T-cell (primary cell): ENCODE results near the gene EIPR1. TPM values are rescaled to one million over a fixed set of nuclear protein-coding genes. Genes with fewer than 3 reads are reported as not detected.

Experiments used
- ATAC-seq, 4 experiments: fragments of 200-7000 bp in 3 of 4; fragments of 150-1000 bp in 1 of 4; cut with Tn5 transposase; replicated peaks in 1 of 4; 1 replicate in 3 of 4; 2 replicates in 1 of 4; pipeline ENCODE4 v1.10.0; 2021; ENCODE audit warnings: moderate library complexity in 3 of 4, mild to moderate bottlenecking in 2 of 4, moderate number of reproducible peaks in 1 of 4
- CTCF ChIA-PET, 2 donors: fragments of 300-600 bp; sonication (Branson Sonifier 250); formaldehyde crosslinking; loops; one replicate each; lab custom pipeline; 2022; ENCODE audit warnings: antibody characterized with exemption in 2 of 2; lab: Charles Lee
- POLR2A ChIA-PET, 2 donors: fragments of 300-600 bp; sonication (Branson Sonifier 250); formaldehyde crosslinking; loops; one replicate each; lab custom pipeline; 2022; ENCODE audit warnings: antibody characterized with exemption in 2 of 2; lab: Charles Lee
- DNase-seq, 35 experiments: peaks; one replicate each; pipeline versions ENCODE4 v3.0.0 to v3.0.0-alpha.2; 2013 to 2023
- H3K27ac ChIP-seq: one replicate; pipeline ENCODE4 v1.5.1; 2013; ENCODE audit warnings: low read length
- H3K27me3 ChIP-seq, 2 experiments: replicated peaks in 1 of 2; 1 replicate in 1 of 2; 2 replicates in 1 of 2; pipeline versions ENCODE4 v1.6.1 to v1.7.0; 2013; ENCODE audit warnings: low read length in 1 of 2, mixed read lengths in 1 of 2; ENCODE audit not compliant: control insufficient read depth in 2 of 2, insufficient read depth in 2 of 2; ENCODE audit errors: extremely low read depth in 1 of 2
- H3K36me3 ChIP-seq, 2 donors: 1 replicate in 1 of 2; 2 replicates in 1 of 2; pipeline versions ENCODE4 v1.6.1 to v1.7.0; 2013; ENCODE audit warnings: low read length in 1 of 2; ENCODE audit not compliant: control insufficient read depth in 2 of 2, insufficient read depth in 1 of 2; ENCODE audit errors: extremely low read depth in 1 of 2
- H3K4me1 ChIP-seq, 2 experiments: 1 replicate in 1 of 2; 2 replicates in 1 of 2; pipeline versions ENCODE4 v1.6.1 to v1.7.0; 2013; ENCODE audit warnings: low read length in 2 of 2, mixed read lengths in 1 of 2; ENCODE audit not compliant: insufficient read depth in 2 of 2, control insufficient read depth in 1 of 2; ENCODE audit errors: extremely low read depth in 1 of 2
- H3K4me3 ChIP-seq, 2 donors: 1 replicate in 1 of 2; 2 replicates in 1 of 2; pipeline versions ENCODE4 v1.5.1 to v1.7.0; 2013; ENCODE audit warnings: mild to moderate bottlenecking in 2 of 2, low read length in 1 of 2, moderate library complexity in 1 of 2; ENCODE audit not compliant: control insufficient read depth in 1 of 2; ENCODE audit errors: extremely low read depth in 1 of 2
- H3K9me3 ChIP-seq: 2 replicates; pipeline ENCODE4 v1.7.0; 2013
- H3K27ac Mint-ChIP-seq, 2 donors: one replicate each; pipeline ENCODE4 v1.8.0; 2020 to 2021; ENCODE audit warnings: mild to moderate bottlenecking in 2 of 2, mixed read lengths in 2 of 2
- H3K27me3 Mint-ChIP-seq, 2 donors: one replicate each; pipeline ENCODE4 v1.8.0; 2021 to 2022; ENCODE audit warnings: mixed read lengths in 2 of 2
- H3K36me3 Mint-ChIP-seq: one replicate; pipeline ENCODE4 v1.8.0; 2021; ENCODE audit warnings: mixed read lengths
- H3K4me1 Mint-ChIP-seq, 3 donors: one replicate each; pipeline ENCODE4 v1.8.0; 2020 to 2022; ENCODE audit warnings: mixed read lengths in 3 of 3, mild to moderate bottlenecking in 1 of 3
- H3K4me3 Mint-ChIP-seq, 3 donors: one replicate each; pipeline ENCODE4 v1.8.0; 2020 to 2022; ENCODE audit warnings: mild to moderate bottlenecking in 3 of 3, mixed read lengths in 3 of 3, moderate library complexity in 3 of 3
- H3K9me3 Mint-ChIP-seq, 3 donors: one replicate each; pipeline ENCODE4 v1.8.0; 2020 to 2022; ENCODE audit warnings: mixed read lengths in 3 of 3
- WGBS: methylation state at CpG from one replicate; pipeline ENCODE4 v1.1.5; 2013; ENCODE audit warnings: missing lambda C conversion rate; ENCODE audit not compliant: insufficient coverage; 5-methylcytosine and 5-hydroxymethylcytosine counted together
- total RNA-seq, 35 experiments: library from RNA in 6 of 35; stranded (reverse) in 6 of 35; fragments of 120-200 nt in 1 of 35; gene quantifications; one replicate each; pipeline versions ENCODE4 v1.2.1 to v1.2.4 and lab custom pipeline; 2013 to 2026

EIPR1 gene
- total RNA-seq, 5 donors from 2014 or later (not counting 1 experiment from before 2014, with no cell fraction given) = 26.0 to 36.4 (median 27.8) TPM

DNA sequence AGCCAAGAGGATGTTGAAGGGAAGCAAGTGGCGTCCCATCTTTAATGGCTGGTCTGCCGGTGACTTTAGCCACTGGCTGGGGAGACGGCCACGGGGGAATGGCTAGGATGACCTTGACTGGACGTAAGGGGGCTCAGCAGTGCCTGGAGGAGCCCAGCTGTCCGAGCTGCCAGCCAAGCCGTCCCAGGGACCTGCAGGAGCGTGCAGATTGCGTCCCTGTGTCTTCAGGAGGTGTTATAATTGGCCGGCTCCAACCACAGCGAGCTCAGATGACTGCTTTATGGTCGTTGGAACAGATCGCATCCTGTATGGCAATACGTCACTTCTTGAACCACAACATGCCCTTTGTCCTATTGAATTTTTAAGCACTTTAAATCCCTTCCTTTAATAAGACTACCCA, 204.6 kb downstream of the EIPR1 start:
- Histone ChIP-seq H3K36me3 (peaks cover 12 to 29% of the 10 kb centered on the region in 2 donors), H3K27me3 (no peaks in the 10 kb centered on the region), H3K9me3 (no peaks in the 10 kb centered on the region), H3K4me1 (no peaks in the 10 kb centered on the region), H3K4me3 (no peak overlapping the region), H3K27ac (no peak overlapping the region)
- no peak for ATAC-seq
- ChIA-PET CTCF (no interaction called here), POLR2A (no interaction called here)
- no peak overlapping the region for H3K4me3 Mint-ChIP-seq
- peaks cover 43% of the 10 kb centered on the region for H3K36me3 Mint-ChIP-seq
- DNase-seq = no peak
- no peak overlapping the region for H3K27ac Mint-ChIP-seq
- H3K27me3 Mint-ChIP-seq = no peaks in the 10 kb centered on the region
- H3K9me3 Mint-ChIP-seq = no peaks in the 10 kb centered on the region
- H3K4me1 Mint-ChIP-seq = no peaks in the 10 kb centered on the region
- 96% methylated on average over 13 of the region's 14 CpGs for WGBS

DNA sequence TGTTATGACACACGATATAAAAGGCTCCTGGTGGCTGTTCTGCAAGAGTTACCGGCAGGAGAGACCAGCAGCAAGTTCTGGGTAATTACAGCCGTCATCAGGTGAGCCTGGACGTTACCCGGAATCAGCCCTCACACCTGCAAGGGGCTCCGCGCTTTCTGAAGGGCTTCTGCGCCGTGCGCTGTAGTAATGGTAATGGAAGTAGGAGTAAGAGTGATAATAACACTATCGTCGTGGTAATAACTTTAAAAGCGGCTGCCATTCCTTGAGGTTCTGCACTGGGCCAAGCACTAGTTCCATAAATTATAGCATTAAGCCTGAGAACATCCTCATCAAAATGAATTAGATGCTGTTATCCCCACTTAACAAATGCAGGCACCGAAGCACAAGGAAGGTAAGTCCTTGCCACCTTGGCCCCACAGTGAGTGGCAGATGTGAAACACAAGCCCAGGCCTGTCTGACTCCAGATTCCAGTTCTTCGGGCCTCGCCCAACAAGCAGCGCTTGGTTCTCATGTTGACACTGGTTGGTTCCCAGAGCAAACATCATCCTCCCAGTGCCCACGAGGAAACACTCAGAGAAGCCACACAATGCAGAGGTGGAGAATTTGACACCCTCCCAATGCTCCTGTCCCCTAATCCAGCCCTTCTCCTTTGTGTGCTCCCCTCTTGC, 205.2 kb downstream of the EIPR1 start:
- DNase-seq (no peak), ATAC-seq (no peak)
- H3K4me3 Mint-ChIP-seq = no peak overlapping the region
- 94% methylated on average over 9 of the region's 18 CpGs for WGBS
- peaks cover 45% of the 10 kb centered on the region for H3K36me3 Mint-ChIP-seq
- ChIA-PET POLR2A (no interaction called here), CTCF (no interaction called here)
- no peaks in the 10 kb centered on the region for H3K9me3 Mint-ChIP-seq
- no peak overlapping the region for H3K4me3 ChIP-seq
- H3K4me1 ChIP-seq = no peaks in the 10 kb centered on the region
- no peak overlapping the region for H3K27ac ChIP-seq
- no peaks in the 10 kb centered on the region for H3K4me1 Mint-ChIP-seq
- peaks cover 12 to 26% of the 10 kb centered on the region in 2 donors for H3K36me3 ChIP-seq
- H3K27ac Mint-ChIP-seq = no peak overlapping the region
- no peaks in the 10 kb centered on the region for H3K27me3 Mint-ChIP-seq
- H3K9me3 ChIP-seq = no peaks in the 10 kb centered on the region
- no peaks in the 10 kb centered on the region for H3K27me3 ChIP-seq

DNA sequence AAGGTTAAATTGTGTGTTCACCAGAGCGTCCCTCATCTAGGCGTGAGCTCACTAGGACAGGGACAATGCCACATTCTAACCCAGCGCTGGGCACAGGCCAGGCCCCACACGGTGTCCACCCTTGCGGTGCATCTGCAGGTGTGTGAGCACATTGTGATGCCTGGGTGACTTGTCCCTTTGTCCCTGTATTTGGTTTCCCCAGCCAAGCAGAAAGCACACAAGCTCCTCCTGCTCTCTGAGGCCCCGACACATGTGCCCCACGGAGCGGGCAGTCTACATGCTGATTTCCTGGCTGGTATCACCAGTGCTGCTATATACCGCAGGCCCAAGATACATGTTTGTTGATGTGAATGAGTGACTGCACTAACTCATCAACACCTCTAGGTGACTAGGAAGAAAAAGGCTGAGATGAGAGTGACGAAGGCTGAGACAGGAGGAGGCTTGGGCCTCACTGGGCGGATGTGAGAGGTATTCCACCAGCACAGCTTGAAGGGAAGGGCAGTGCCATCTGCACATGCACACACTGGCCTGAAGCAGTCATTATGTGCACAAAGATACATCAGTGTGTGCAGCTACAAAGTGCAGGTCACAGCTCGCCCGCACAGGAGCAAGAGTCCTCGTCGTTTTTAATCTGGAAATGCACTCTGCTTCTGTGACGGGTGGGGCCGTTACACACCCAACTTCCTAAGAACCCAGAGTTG, 205.9 kb downstream of the EIPR1 start:
- DNase-seq = no peak
- no peak for ATAC-seq
- no peak overlapping the region for H3K4me3 ChIP-seq
- POLR2A ChIA-PET = no interaction called here
- CTCF ChIA-PET = no interaction called here
- Mint-ChIP-seq H3K27me3 (no peaks in the 10 kb centered on the region), H3K9me3 (no peaks in the 10 kb centered on the region), H3K27ac (no peak overlapping the region), H3K4me3 (no peak overlapping the region), H3K4me1 (no peaks in the 10 kb centered on the region), H3K36me3 (peaks cover 47% of the 10 kb centered on the region)
- 90% methylated on average over 11 of the region's 17 CpGs for WGBS
- H3K4me1 ChIP-seq = no peaks in the 10 kb centered on the region
- H3K27ac ChIP-seq = no peak overlapping the region
- peaks cover 12 to 19% of the 10 kb centered on the region in 2 donors for H3K36me3 ChIP-seq
- no peaks in the 10 kb centered on the region for H3K27me3 ChIP-seq
- no peaks in the 10 kb centered on the region for H3K9me3 ChIP-seq

DNA sequence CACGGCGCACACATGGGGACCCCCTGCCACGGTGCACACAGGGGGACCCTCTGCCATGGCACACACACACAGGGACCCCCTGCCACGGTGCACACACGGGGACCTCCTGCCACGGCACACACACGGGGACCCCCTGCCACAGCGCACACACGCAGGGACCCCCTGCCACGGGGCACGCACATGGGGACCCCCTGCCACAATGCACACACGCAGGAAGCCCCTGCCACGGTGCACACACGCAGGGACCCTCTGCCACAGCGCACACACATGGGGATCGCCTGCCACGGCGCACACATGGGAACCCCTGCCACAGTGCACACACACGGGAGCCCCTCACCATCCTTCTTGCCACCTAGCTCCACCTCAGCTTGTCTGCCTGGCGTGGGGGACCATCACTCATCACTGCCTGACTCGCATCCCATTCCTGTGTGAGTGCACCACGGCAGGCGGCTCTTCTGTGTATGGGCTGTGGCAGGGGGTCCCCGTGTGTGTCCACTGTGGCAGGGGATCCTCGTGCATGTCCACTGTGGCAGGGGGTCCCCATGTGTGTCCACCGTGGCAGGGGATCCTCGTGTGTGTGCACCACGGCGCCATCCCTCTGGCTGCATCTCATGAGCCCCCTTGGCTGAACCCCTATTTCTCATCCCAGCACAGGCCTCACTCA, 206.7 kb downstream of the EIPR1 start:
- no peaks in the 10 kb centered on the region for H3K27me3 ChIP-seq
- no peaks in the 10 kb centered on the region for H3K4me1 Mint-ChIP-seq
- WGBS = 95% methylated on average over 25 of the region's 29 CpGs

DNA sequence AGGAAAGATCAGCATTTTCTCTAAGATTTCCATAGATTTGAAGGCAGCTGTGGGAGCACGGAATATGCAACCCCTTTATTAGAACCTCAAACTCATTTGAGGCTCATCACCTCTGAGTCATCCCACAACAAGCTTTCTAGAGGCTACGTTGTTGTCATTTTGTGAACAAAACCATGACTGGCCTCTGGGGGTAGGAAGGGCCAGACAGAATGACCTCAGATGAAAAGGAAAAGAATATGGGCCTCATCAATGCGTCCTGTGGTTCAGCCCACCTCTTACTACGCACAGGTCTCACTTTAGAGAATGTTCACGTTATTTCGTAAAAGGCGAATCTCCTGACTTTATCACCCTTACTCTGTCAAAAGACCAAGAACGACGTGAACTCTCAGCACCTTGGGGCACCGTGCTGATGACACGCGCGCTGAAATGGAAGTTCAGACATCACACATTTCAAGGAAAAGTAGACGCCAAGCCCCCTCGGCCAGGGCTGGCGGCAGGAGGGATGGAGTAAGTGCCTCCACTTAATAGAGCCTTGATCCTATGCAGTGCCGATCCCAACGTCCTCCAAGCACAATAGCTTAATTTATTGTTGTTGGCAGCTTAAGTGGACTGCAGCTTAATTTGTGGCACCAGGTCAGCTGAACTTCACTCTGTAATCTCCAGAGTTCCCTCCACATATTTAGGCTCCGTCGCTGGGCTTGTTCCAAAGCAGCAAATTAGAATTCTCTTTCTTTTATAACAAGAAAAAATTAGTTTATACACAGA, 208.3 kb downstream of the EIPR1 start:
- Histone ChIP-seq H3K4me1 (no peaks in the 10 kb centered on the region), H3K9me3 (no peaks in the 10 kb centered on the region), H3K27me3 (no peaks in the 10 kb centered on the region), H3K4me3 (no peak overlapping the region), H3K36me3 (peaks cover 8 to 13% of the 10 kb centered on the region in 2 donors), H3K27ac (no peak overlapping the region)
- Mint-ChIP-seq H3K27ac (no peak overlapping the region), H3K27me3 (no peaks in the 10 kb centered on the region), H3K4me3 (no peak overlapping the region), H3K36me3 (peaks cover 65% of the 10 kb centered on the region), H3K9me3 (peaks cover 0 to 17% (median 17%) of the 10 kb centered on the region in 3 donors), H3K4me1 (no peaks in the 10 kb centered on the region)
- CTCF ChIA-PET = no interaction called here
- POLR2A ChIA-PET = no interaction called here
- ATAC-seq (no peak), DNase-seq (no peak)
- WGBS = 96% methylated on average over 11 of the region's 20 CpGs

More for the DNA sequence above, 206.7 kb downstream of the EIPR1 start:
- Mint-ChIP-seq H3K4me3 (no peak overlapping the region), H3K27ac (no peak overlapping the region), H3K36me3 (peaks cover 55% of the 10 kb centered on the region), H3K9me3 (peaks cover 0 to 7% (median 5%) of the 10 kb centered on the region in 3 donors), H3K27me3 (no peaks in the 10 kb centered on the region)
- Histone ChIP-seq H3K27ac (no peak overlapping the region), H3K4me3 (no peak overlapping the region), H3K4me1 (no peaks in the 10 kb centered on the region), H3K36me3 (peaks cover 12 to 15% of the 10 kb centered on the region in 2 donors), H3K9me3 (no peaks in the 10 kb centered on the region)
- DNase-seq = no peak
- no peak for ATAC-seq
- ChIA-PET CTCF (no interaction called here), POLR2A (no interaction called here)

DNA sequence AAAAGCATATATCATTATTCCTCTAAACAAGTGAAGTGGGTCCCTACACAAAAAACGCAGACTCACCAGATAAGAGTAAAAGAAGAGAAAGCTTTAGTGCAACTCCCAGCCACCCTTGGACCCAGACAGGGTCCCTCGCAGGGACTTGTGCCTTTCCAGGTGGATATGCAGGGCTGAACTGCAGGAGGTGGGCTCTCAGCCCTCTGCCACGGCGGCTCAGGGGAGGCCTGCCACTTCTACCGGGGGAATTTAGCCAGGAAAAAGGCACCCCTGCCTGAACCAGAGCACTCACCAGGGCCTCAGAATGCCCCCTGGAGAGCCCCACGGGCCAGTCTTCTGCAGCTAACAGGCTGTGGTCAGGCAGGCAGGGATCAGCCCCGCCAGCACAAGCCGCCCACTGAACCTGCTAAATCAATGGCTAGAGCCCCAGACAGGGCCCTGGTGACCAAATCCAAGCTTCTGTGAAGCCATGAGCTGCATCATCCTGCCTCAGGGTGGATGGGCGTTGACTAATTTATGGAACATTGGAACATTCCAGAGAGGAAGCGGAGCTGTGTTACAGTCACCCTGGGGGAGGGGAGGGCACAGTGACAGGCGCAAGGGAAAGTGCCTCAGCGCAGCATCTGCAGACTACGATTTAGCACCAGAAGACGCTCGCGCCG, 209.3 kb downstream of the EIPR1 start:
- Mint-ChIP-seq H3K27ac (no peak overlapping the region), H3K9me3 (peaks cover 3 to 26% (median 25%) of the 10 kb centered on the region in 3 donors), H3K4me3 (no peak overlapping the region), H3K36me3 (peaks cover 64% of the 10 kb centered on the region), H3K4me1 (no peaks in the 10 kb centered on the region), H3K27me3 (no peaks in the 10 kb centered on the region)
- no peaks in the 10 kb centered on the region for H3K4me1 ChIP-seq
- no peaks in the 10 kb centered on the region for H3K9me3 ChIP-seq
- 88% methylated on average over 10 of the region's 17 CpGs for WGBS
- peaks cover 7 to 8% of the 10 kb centered on the region in 2 donors for H3K36me3 ChIP-seq
- no peak for ATAC-seq
- ChIA-PET POLR2A (no interaction called here), CTCF (no interaction called here)
- no peak for DNase-seq
- no peak overlapping the region for H3K4me3 ChIP-seq
- no peaks in the 10 kb centered on the region for H3K27me3 ChIP-seq
- H3K27ac ChIP-seq = no peak overlapping the region
